ENCODE measurements around the gene ST3GAL3. TPM values are rescaled to one million over a fixed set of nuclear protein-coding genes. Genes with fewer than 3 reads are reported as not detected.
A peak's percentile ranks its signal among the peaks of the same experiment; 100 is the strongest.

Gene ST3GAL3
- total RNA-seq, 1 experiment from 2014 or later: 19.3 TPM

DNA sequence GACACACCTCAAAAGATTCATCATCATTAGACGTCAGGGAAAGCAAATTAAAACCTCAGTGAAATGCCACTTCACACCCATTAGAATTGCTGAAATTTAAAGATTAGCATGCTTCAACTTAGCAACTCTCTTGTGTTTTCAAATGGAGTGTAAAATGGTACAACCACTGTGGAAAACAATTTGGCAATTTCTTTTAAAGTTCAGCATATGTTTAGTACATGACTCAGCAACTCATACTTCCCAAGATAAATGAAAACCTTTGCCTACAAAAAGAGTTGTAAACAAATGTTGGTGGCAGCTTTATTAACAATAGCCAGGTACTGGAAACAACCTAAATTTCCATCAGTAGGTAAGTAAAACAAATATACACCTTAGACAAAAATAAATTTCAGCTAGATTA is 42.7 kb downstream of the ST3GAL3 start:
- H3K4me1 ChIP-seq (replicated peaks; ENCODE audit: insufficient read depth): peaks cover 7% of the 10 kb centered on the region; the same call in 1 of the 2 replicates
- no TSS peak for BruUV-seq (replicated peaks)
- TF ChIP-seq, protein P1, sequence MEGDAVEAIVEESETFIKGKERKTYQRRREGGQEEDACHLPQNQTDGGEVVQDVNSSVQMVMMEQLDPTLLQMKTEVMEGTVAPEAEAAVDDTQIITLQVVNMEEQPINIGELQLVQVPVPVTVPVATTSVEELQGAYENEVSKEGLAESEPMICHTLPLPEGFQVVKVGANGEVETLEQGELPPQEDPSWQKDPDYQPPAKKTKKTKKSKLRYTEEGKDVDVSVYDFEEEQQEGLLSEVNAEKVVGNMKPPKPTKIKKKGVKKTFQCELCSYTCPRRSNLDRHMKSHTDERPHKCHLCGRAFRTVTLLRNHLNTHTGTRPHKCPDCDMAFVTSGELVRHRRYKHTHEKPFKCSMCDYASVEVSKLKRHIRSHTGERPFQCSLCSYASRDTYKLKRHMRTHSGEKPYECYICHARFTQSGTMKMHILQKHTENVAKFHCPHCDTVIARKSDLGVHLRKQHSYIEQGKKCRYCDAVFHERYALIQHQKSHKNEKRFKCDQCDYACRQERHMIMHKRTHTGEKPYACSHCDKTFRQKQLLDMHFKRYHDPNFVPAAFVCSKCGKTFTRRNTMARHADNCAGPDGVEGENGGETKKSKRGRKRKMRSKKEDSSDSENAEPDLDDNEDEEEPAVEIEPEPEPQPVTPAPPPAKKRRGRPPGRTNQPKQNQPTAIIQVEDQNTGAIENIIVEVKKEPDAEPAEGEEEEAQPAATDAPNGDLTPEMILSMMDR (conservative IDR thresholded peaks at IDR 0.05): no peak
- no peak for TF ChIP-seq EZH2 (IDR thresholded peaks at IDR 0.05; ENCODE audit: low read depth)
- H3K27ac ChIP-seq: peak overlapping the region; percentile 58
- DNase-seq: no peak
- H3K9me2 ChIP-seq (ENCODE audit: insufficient read depth): no peaks in the 10 kb centered on the region
- no peaks in the 10 kb centered on the region for H3F3A ChIP-seq (ENCODE audit: insufficient read depth, low read depth)
- ChIA-PET CTCF (no interaction called here), POLR2A (ENCODE audit: unreplicated experiment) (interaction anchor here (0.6 kb wide), 1 partner anchor 100 kb away, joined by 6 read pairs; no protein-coding TSS in a partner anchor)
- no peaks in the 10 kb centered on the region for H3K27me3 ChIP-seq (ENCODE audit: insufficient read depth, low read depth)
- H3K79me2 ChIP-seq (ENCODE audit: low read depth): no peaks in the 10 kb centered on the region; the same call in 1 of the 2 replicates
- H2AFZ ChIP-seq: no peak overlapping the region
- intact Hi-C loops (cut with micrococcal nuclease; ENCODE audit: unreplicated experiment): no loop called here
- H3K4me3 ChIP-seq: no peak overlapping the region
- no peaks in the 10 kb centered on the region for H3K36me3 ChIP-seq (ENCODE audit: low read depth)
- H4K20me1 ChIP-seq (ENCODE audit: insufficient read depth): no peaks in the 10 kb centered on the region
- H3K4me2 ChIP-seq: no peak overlapping the region
- H3K9me3 ChIP-seq (ENCODE audit: insufficient read depth, low read depth): no peaks in the 10 kb centered on the region

DNA sequence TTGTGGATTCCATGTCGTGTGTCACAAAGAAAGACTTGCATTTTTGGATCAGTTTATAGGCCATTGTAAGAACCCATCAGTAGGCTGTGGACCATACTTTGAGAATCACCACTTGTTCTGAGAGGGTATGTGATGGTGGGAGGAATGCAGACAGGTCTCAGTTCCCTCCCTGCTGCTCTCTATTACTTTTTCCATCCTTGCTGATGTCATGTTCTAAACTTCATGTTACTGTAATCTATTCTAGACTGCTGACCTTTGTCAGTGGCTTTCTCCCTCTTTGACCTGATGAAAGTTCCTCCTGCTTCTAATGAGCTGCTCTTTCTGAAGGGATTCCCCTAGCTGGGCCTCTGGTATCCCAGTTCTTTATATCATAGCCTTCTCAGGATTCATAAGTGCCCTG is 46.1 kb downstream of the ST3GAL3 start:
- intact Hi-C loops (cut with micrococcal nuclease; ENCODE audit: unreplicated experiment): no loop called here
- no peaks in the 10 kb centered on the region; the same call in 1 of the 2 replicates for H3K79me2 ChIP-seq (ENCODE audit: low read depth)
- ChIA-PET CTCF (no interaction called here), POLR2A (ENCODE audit: unreplicated experiment) (no interaction called here)
- no peak overlapping the region for H3K4me3 ChIP-seq
- no peak overlapping the region for H3K27ac ChIP-seq
- BruUV-seq (replicated peaks): no TSS peak
- no peaks in the 10 kb centered on the region for H3K36me3 ChIP-seq (ENCODE audit: low read depth)
- H3K9me3 ChIP-seq (ENCODE audit: insufficient read depth, low read depth): no peaks in the 10 kb centered on the region
- H3F3A ChIP-seq (ENCODE audit: insufficient read depth, low read depth): no peaks in the 10 kb centered on the region
- H4K20me1 ChIP-seq (ENCODE audit: insufficient read depth): no peaks in the 10 kb centered on the region
- DNase-seq: no peak
- H2AFZ ChIP-seq: no peak overlapping the region
- H3K4me1 ChIP-seq (replicated peaks; ENCODE audit: insufficient read depth): peaks cover 7% of the 10 kb centered on the region; the same call in 1 of the 2 replicates
- H3K27me3 ChIP-seq (ENCODE audit: insufficient read depth, low read depth): no peaks in the 10 kb centered on the region
- H3K4me2 ChIP-seq: no peak overlapping the region
- no peaks in the 10 kb centered on the region for H3K9me2 ChIP-seq (ENCODE audit: insufficient read depth)
- TF ChIP-seq, protein P1 (conservative IDR thresholded peaks at IDR 0.05): no peak
- TF ChIP-seq EZH2 (IDR thresholded peaks at IDR 0.05; ENCODE audit: low read depth): no peak

DNA sequence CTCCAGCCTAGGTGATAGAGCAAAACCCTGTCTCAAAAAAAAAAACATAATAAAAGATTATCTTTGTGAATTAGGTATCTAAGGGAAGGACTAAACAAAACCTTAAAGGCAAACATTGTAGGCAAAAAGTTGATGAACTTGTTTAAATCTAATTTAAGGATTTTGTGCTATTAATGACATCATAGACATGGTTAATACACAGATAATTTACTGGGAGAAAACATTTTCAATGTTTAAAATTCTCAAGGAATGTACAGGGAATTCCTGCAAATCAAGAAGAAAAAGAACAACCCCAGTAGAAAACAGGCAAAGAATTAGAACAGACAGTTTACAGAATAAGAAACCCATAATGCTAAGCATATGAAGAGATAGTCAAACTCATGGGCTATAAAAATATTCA is 47.6 kb downstream of the ST3GAL3 start:
- Histone ChIP-seq H4K20me1 (ENCODE audit: insufficient read depth) (no peaks in the 10 kb centered on the region), H3K79me2 (ENCODE audit: low read depth) (no peaks in the 10 kb centered on the region; the same call in 1 of the 2 replicates), H3K4me2 (no peak overlapping the region), H3K9me2 (ENCODE audit: insufficient read depth) (no peaks in the 10 kb centered on the region), H3K4me3 (no peak overlapping the region), H3K36me3 (ENCODE audit: low read depth) (no peaks in the 10 kb centered on the region), H3F3A (ENCODE audit: insufficient read depth, low read depth) (no peaks in the 10 kb centered on the region), H3K4me1 (replicated peaks; ENCODE audit: insufficient read depth) (peaks cover 7% of the 10 kb centered on the region; the same call in 1 of the 2 replicates), H3K9me3 (ENCODE audit: insufficient read depth, low read depth) (no peaks in the 10 kb centered on the region), H2AFZ (no peak overlapping the region), H3K27me3 (ENCODE audit: insufficient read depth, low read depth) (no peaks in the 10 kb centered on the region), H3K27ac (no peak overlapping the region)
- TF ChIP-seq, protein P1 (conservative IDR thresholded peaks at IDR 0.05): no peak
- TF ChIP-seq EZH2 (IDR thresholded peaks at IDR 0.05; ENCODE audit: low read depth): no peak
- intact Hi-C loops (cut with micrococcal nuclease; ENCODE audit: unreplicated experiment): no loop called here
- ChIA-PET CTCF (no interaction called here), POLR2A (ENCODE audit: unreplicated experiment) (no interaction called here)
- DNase-seq: no peak
- no TSS peak for BruUV-seq (replicated peaks)

Measured in PC-9 (cell line).